SK-N-SH treated with all-trans-retinoic acid at 6 μM for 48 hours (cell line): ENCODE data around the gene EHD1.

Experiments
- BACH2 ChIP-seq: fragments of 250-450 bp; sonication (Bioruptor Pico); IDR thresholded peaks from 2 replicates; pipeline ENCODE4 v1.9.0; 2021; ENCODE audit warnings: mild to moderate bottlenecking, borderline replicate concordance
- CREB5 ChIP-seq: fragments of 250-450 bp; sonication (Bioruptor Pico); IDR thresholded peaks from 2 replicates; pipeline ENCODE4 v1.5.1; 2020; ENCODE audit warnings: low read depth, mild to moderate bottlenecking, moderate library complexity
- PPARA ChIP-seq: fragments of 250-450 bp; sonication (Bioruptor Pico); IDR thresholded peaks from 2 replicates; pipeline ENCODE4 v1.5.0; 2020; ENCODE audit warnings: mild to moderate bottlenecking, borderline replicate concordance
- TOX ChIP-seq: fragments of 250-450 bp; sonication (Bioruptor Pico); IDR thresholded peaks from 2 replicates; pipeline ENCODE4 v1.8.0; 2021; ENCODE audit warnings: mild to moderate bottlenecking, moderate library complexity, borderline replicate concordance
- ZNF565 ChIP-seq: fragments of 450-650 bp; formaldehyde crosslinking; conservative IDR thresholded peaks from 2 replicates; pipeline ENCODE4 v1.5.0; 2020; ENCODE audit warnings: low read depth, mild to moderate bottlenecking, moderate library complexity
- ZNF8 ChIP-seq: fragments of 450-650 bp; formaldehyde crosslinking; IDR thresholded peaks from 2 replicates; pipeline ENCODE4 v1.5.0; 2020; ENCODE audit warnings: mild to moderate bottlenecking, moderate library complexity
- TF ChIP-seq, protein P1 (sequence below): fragments of 250-450 bp; sonication (Bioruptor Pico); IDR thresholded peaks from 2 replicates; pipeline ENCODE4 v1.8.0; 2020; ENCODE audit warnings: mild to moderate bottlenecking, moderate library complexity, borderline replicate concordance

DNA sequence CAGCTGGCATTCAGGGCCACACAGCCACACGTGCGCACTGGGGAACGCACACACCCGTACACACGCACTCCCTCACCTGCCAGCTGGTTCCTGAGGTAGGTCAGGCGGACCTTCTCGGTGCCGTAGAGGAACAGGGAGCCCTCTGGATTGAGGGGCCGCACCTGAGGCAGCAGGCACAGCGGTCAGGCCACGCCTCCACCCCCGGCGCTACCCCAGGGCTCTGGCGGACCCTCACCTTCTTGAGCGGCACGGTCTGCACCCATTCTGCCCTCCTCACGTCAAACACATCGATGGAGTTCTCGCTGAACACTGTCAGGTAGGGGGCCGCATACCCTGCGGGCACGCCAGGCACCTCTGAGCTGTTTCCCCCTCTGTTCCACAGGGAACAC lies 51.0 kb downstream of the EHD1 start:
- TF ChIP-seq TOX (CRISPR knock-in tag) (no peak), ZNF565 (CRISPR knock-in tag) (no peak), CREB5 (CRISPR knock-in tag) (no peak), PPARA (CRISPR knock-in tag) (no peak), ZNF8 (CRISPR knock-in tag) (no peak), BACH2 (no peak)
- TF ChIP-seq, protein P1, sequence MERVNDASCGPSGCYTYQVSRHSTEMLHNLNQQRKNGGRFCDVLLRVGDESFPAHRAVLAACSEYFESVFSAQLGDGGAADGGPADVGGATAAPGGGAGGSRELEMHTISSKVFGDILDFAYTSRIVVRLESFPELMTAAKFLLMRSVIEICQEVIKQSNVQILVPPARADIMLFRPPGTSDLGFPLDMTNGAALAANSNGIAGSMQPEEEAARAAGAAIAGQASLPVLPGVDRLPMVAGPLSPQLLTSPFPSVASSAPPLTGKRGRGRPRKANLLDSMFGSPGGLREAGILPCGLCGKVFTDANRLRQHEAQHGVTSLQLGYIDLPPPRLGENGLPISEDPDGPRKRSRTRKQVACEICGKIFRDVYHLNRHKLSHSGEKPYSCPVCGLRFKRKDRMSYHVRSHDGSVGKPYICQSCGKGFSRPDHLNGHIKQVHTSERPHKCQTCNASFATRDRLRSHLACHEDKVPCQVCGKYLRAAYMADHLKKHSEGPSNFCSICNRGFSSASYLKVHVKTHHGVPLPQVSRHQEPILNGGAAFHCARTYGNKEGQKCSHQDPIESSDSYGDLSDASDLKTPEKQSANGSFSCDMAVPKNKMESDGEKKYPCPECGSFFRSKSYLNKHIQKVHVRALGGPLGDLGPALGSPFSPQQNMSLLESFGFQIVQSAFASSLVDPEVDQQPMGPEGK (CRISPR knock-in tag): no peak
